B cell (primary cell): ENCODE results near the gene GGCT. TPM values are rescaled to one million over a fixed set of nuclear protein-coding genes. Genes with fewer than 3 reads are reported as not detected.
A peak's percentile ranks its signal among the peaks of the same experiment; 100 is the strongest.

ENCODE experiments used
- ATAC-seq: fragments of 200-7000 bp; cut with Tn5 transposase; one replicate; pipeline ENCODE4 v1.10.0; 2021; ENCODE audit warnings: low read depth, mild to moderate bottlenecking, moderate number of reproducible peaks, moderate library complexity
- CTCF ChIA-PET: fragments of 350-600 bp; sonication (Branson Sonifier 250); formaldehyde crosslinking; loops from one replicate; lab custom pipeline; 2021; ENCODE audit warnings: antibody characterized with exemption, inconsistent platforms; lab: Charles Lee
- POLR2A ChIA-PET: fragments of 350-600 bp; sonication (Branson Sonifier 250); formaldehyde crosslinking; loops from one replicate; lab custom pipeline; 2021; ENCODE audit warnings: antibody characterized with exemption; lab: Charles Lee
- DNase-seq: peaks from one replicate; pipeline ENCODE4 v3.0.0; 2013
- H2AFZ ChIP-seq: 2 replicates; pipeline ENCODE4 v1.6.1; 2012; ENCODE audit warnings: mild to moderate bottlenecking, low read depth, low read length; ENCODE audit not compliant: insufficient read depth, poor library complexity, severe bottlenecking
- H3K27ac ChIP-seq, 2 donors: 1 replicate in 1 of 2; 2 replicates in 1 of 2; pipeline ENCODE4 v1.5.1; 2012 to 2013; ENCODE audit warnings: low read length in 2 of 2, mild to moderate bottlenecking in 2 of 2, moderate library complexity in 1 of 2
- H3K27me3 ChIP-seq, 4 experiments: fragments of 200-600 bp in 1 of 4; sonication (generic) in 1 of 4; replicated peaks in 1 of 4; 1 replicate in 2 of 4; 2 replicates in 2 of 4; pipeline versions ENCODE4 v1.6.1 to v1.7.0; 2013 to 2016; ENCODE audit warnings: low read length in 3 of 4, mild to moderate bottlenecking in 2 of 4, mixed read lengths in 1 of 4, moderate library complexity in 1 of 4; ENCODE audit not compliant: insufficient read depth in 4 of 4, control insufficient read depth in 3 of 4; ENCODE audit errors: control extremely low read depth in 1 of 4
- H3K36me3 ChIP-seq, 2 experiments: replicated peaks in 1 of 2; 1 replicate in 1 of 2; 2 replicates in 1 of 2; pipeline versions ENCODE4 v1.6.1 to v1.7.1; 2013; ENCODE audit warnings: low read length in 1 of 2; ENCODE audit not compliant: insufficient read depth in 2 of 2, control insufficient read depth in 1 of 2; ENCODE audit errors: control extremely low read depth in 1 of 2, extremely low read depth in 1 of 2
- H3K4me1 ChIP-seq, 2 donors: fragments of 200-600 bp in 1 of 2; sonication (generic) in 1 of 2; 1 replicate in 1 of 2; 2 replicates in 1 of 2; pipeline versions ENCODE4 v1.5.1 to v1.6.1; 2013 to 2017; ENCODE audit warnings: low read length in 2 of 2; ENCODE audit not compliant: control insufficient read depth in 2 of 2, insufficient read depth in 2 of 2
- H3K4me2 ChIP-seq: replicated peaks from 2 replicates; pipeline ENCODE3; 2012; ENCODE audit warnings: mild to moderate bottlenecking, low read depth, low read length; ENCODE audit not compliant: poor library complexity, severe bottlenecking
- H3K4me3 ChIP-seq, 5 experiments: fragments of 200-600 bp in 1 of 5; sonication (generic) in 1 of 5; 1 replicate in 3 of 5; 2 replicates in 2 of 5; pipeline versions ENCODE4 v1.5.1 to v1.7.0; 2011 to 2016; ENCODE audit warnings: low read length in 4 of 5, mild to moderate bottlenecking in 4 of 5, low read depth in 2 of 5, control low read depth in 1 of 5, moderate library complexity in 1 of 5; ENCODE audit not compliant: insufficient read depth in 1 of 5; ENCODE audit errors: control extremely low read depth in 1 of 5, extremely low read depth in 1 of 5
- H3K79me2 ChIP-seq: fragments of 200-600 bp; sonication (generic); one replicate; pipeline ENCODE4 v1.6.0; 2016; ENCODE audit warnings: low read length; ENCODE audit not compliant: control insufficient read depth, insufficient read depth
- H3K9ac ChIP-seq: fragments of 200-600 bp; sonication (generic); 2 replicates; pipeline ENCODE4 v1.6.1; 2017; ENCODE audit warnings: mild to moderate bottlenecking, low read length, moderate library complexity
- H3K9me3 ChIP-seq, 3 donors: one replicate each; pipeline versions ENCODE4 v1.6.1 to v1.7.1; 2013; ENCODE audit warnings: low read length in 2 of 3; ENCODE audit not compliant: control insufficient read depth in 2 of 3, insufficient read depth in 1 of 3; ENCODE audit errors: control extremely low read depth in 1 of 3
- H4K20me1 ChIP-seq: 2 replicates; pipeline ENCODE4 v1.6.0; 2012; ENCODE audit warnings: mild to moderate bottlenecking, low read length; ENCODE audit not compliant: insufficient read depth, control insufficient read depth, poor library complexity, severe bottlenecking
- H3K27ac Mint-ChIP-seq: one replicate; pipeline ENCODE4 v1.8.0; 2021; ENCODE audit warnings: mixed read lengths
- H3K27me3 Mint-ChIP-seq: one replicate; pipeline ENCODE4 v1.8.0; 2021; ENCODE audit warnings: mixed read lengths
- H3K4me1 Mint-ChIP-seq: one replicate; pipeline ENCODE4 v1.8.0; 2021; ENCODE audit warnings: mixed read lengths
- H3K4me3 Mint-ChIP-seq: one replicate; pipeline ENCODE4 v1.8.0; 2021; ENCODE audit warnings: mixed read lengths
- H3K9me3 Mint-ChIP-seq: one replicate; pipeline ENCODE4 v1.8.0; 2022; ENCODE audit warnings: mixed read lengths; ENCODE audit not compliant: insufficient read depth
- EZH2 ChIP-seq: IDR thresholded peaks from 2 replicates; pipeline ENCODE4 v1.6.1; 2012; ENCODE audit warnings: borderline replicate concordance, low read depth, mild to moderate bottlenecking, moderate library complexity, low read length; ENCODE audit not compliant: insufficient read depth, poor library complexity, severe bottlenecking
- WGBS: methylation state at CpG from one replicate; pipeline ENCODE4 v1.1.5; 2013; ENCODE audit warnings: missing lambda C conversion rate; ENCODE audit not compliant: insufficient coverage; 5-methylcytosine and 5-hydroxymethylcytosine counted together
- intact Hi-C: fragments of 100-400 bp; cut with micrococcal nuclease; formaldehyde crosslinking; loops from one replicate; pipeline ENCODE4 v1.10.0; 2022
- polyA plus RNA-seq: library from polyadenylated mRNA; depleted of rRNA; stranded (reverse); fragments of >200 nt; gene quantifications from 2 replicates; pipeline ENCODE4 v1.2.3, GENCODE V29; 2012
- total RNA-seq, 2 donors: library from RNA; stranded (reverse); fragments of 120-200 nt in 1 of 2; gene quantifications; 1 replicate in 1 of 2; 2 replicates in 1 of 2; pipeline versions ENCODE4 v1.2.3 to v1.2.4, GENCODE V29; 2013 to 2022
- TF ChIP-seq, protein P1 (sequence below): fragments of 200-600 bp; IDR thresholded peaks from one replicate; pipeline ENCODE4 v1.8.0; 2022; ENCODE audit warnings: antibody characterized with exemption, mild to moderate bottlenecking

Gene GGCT
- total and polyA plus RNA-seq, 2 donors (not counting 1 experiment from before 2014, with no cell fraction given): 8.1 to 12.5 TPM

DNA sequence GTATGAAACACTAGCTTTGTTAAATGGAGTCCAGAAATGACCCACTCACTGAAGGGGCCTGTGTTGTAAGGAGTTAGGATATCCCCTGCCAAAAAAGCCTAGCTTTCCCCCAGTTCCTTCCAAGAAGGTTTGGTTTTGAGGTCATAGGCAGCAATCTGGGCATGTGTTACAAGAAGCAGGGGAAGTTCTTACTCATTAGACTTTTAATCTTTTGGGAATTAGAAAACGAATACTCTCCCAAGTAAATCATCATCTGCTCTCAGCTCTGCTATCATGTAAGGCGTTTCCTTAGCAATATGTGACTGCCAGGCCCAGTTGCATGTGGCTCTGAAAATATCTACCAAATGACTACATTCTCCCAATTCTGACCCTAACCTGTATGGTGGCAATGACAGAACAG is 29.7 kb downstream of the GGCT start:
- peak overlapping the region; percentile 58 for H3K27ac Mint-ChIP-seq
- H3K9ac ChIP-seq: no peak overlapping the region
- H3K4me3 ChIP-seq: no peak overlapping the region
- POLR2A ChIA-PET: no interaction called here
- H4K20me1 ChIP-seq: no peaks in the 10 kb centered on the region
- peaks cover 67 to 73% of the 10 kb centered on the region in 2 donors for H3K4me1 ChIP-seq
- ATAC-seq (no peak), DNase-seq (no peak)
- H3K27me3 Mint-ChIP-seq: no peaks in the 10 kb centered on the region
- peaks cover 82% of the 10 kb centered on the region for H3K79me2 ChIP-seq
- intact Hi-C loops: loop anchor here (10.0 kb wide), 1 partner anchor 450 kb away; the partner anchor contains the start of genes FKBP14 and PLEKHA8
- H3K9me3 ChIP-seq: peaks cover 0 to 4% (median 0%) of the 10 kb centered on the region in 3 donors
- CTCF ChIA-PET: interaction anchor here (1.3 kb wide), 1 partner anchor 89 kb away, joined by 6 read pairs; no protein-coding TSS in a partner anchor
- H3K27me3 ChIP-seq: no peaks in the 10 kb centered on the region
- peaks cover 7 to 18% of the 10 kb centered on the region in 2 experiments for H3K36me3 ChIP-seq
- H3K9me3 Mint-ChIP-seq: no peaks in the 10 kb centered on the region
- H3K27ac ChIP-seq: peak overlapping the region in 1 of 2 donors; percentile 8
- no peak overlapping the region for H2AFZ ChIP-seq
- TF ChIP-seq, protein P1, sequence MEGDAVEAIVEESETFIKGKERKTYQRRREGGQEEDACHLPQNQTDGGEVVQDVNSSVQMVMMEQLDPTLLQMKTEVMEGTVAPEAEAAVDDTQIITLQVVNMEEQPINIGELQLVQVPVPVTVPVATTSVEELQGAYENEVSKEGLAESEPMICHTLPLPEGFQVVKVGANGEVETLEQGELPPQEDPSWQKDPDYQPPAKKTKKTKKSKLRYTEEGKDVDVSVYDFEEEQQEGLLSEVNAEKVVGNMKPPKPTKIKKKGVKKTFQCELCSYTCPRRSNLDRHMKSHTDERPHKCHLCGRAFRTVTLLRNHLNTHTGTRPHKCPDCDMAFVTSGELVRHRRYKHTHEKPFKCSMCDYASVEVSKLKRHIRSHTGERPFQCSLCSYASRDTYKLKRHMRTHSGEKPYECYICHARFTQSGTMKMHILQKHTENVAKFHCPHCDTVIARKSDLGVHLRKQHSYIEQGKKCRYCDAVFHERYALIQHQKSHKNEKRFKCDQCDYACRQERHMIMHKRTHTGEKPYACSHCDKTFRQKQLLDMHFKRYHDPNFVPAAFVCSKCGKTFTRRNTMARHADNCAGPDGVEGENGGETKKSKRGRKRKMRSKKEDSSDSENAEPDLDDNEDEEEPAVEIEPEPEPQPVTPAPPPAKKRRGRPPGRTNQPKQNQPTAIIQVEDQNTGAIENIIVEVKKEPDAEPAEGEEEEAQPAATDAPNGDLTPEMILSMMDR: no peak
- TF ChIP-seq EZH2: no peak
- WGBS: 68% methylated on average over 2 of the region's 2 CpGs
- H3K4me3 Mint-ChIP-seq: no peak overlapping the region
- peak overlapping the region; percentile 34 for H3K4me2 ChIP-seq
- peaks cover 80% of the 10 kb centered on the region for H3K4me1 Mint-ChIP-seq

DNA sequence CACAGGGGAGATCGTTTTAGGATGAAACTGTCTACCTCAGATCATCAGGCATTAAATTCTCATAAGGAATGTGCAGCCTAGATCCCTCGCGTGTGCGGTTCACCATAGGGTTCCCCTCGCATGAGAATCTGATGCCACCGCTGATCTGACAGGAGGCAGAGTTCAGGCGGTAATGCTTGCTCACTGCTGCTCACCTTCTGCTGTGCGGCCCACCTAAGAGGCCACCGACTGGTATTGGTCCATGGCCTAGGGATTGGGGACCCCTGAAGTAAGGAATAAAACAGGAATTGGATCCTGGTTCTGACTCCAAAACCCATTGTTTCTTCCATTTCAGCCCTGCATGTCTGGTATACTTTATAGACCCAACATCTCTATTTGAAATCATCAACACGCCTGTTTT is 30.1 kb downstream of the GGCT start:
- Histone ChIP-seq H3K9me3 (peaks cover 0 to 4% (median 0%) of the 10 kb centered on the region in 3 donors), H3K27me3 (no peaks in the 10 kb centered on the region), H3K9ac (no peak overlapping the region), H3K4me1 (peaks cover 66 to 70% of the 10 kb centered on the region in 2 donors), H3K36me3 (peaks cover 7 to 18% of the 10 kb centered on the region in 2 experiments), H4K20me1 (no peaks in the 10 kb centered on the region), H3K4me2 (peak overlapping the region; percentile 34), H3K4me3 (no peak overlapping the region), H3K79me2 (peaks cover 86% of the 10 kb centered on the region), H2AFZ (no peak overlapping the region), H3K27ac (no peak overlapping the region)
- H3K4me3 Mint-ChIP-seq: no peak overlapping the region
- peak overlapping the region; percentile 63 for H3K27ac Mint-ChIP-seq
- ChIA-PET CTCF (interaction anchor here (1.3 kb wide), 1 partner anchor 89 kb away, joined by 6 read pairs; no protein-coding TSS in a partner anchor), POLR2A (no interaction called here)
- no peak for ATAC-seq
- H3K27me3 Mint-ChIP-seq: no peaks in the 10 kb centered on the region
- WGBS: 100% methylated on average over 8 of the region's 10 CpGs
- intact Hi-C loops: loop anchor here (10.0 kb wide), 1 partner anchor 450 kb away; the partner anchor contains the start of genes FKBP14 and PLEKHA8
- H3K4me1 Mint-ChIP-seq: peaks cover 78% of the 10 kb centered on the region
- TF ChIP-seq EZH2: no peak
- TF ChIP-seq, protein P1: no peak
- no peaks in the 10 kb centered on the region for H3K9me3 Mint-ChIP-seq
- no peak for DNase-seq
